Calu3 (cell line): Measurements from ENCODE around the gene SLCO2A1. TPM values are rescaled to one million over a fixed set of nuclear protein-coding genes. Genes with fewer than 3 reads are reported as not detected.

Experiments
- BruUV-seq: library from RNA; stranded (reverse); fragments of 400-500 nt; replicated peaks from 2 replicates; lab custom pipeline; 2021; lab: Mats Ljungman, UMichigan
- CTCF ChIA-PET: fragments of 300-600 bp; sonication (Branson Sonifier 250); formaldehyde crosslinking; loops from one replicate; lab custom pipeline; 2022; ENCODE audit warnings: antibody characterized with exemption; lab: Charles Lee
- DNase-seq: peaks from one replicate; pipeline ENCODE4 v3.0.0; 2022
- H3K27ac Mint-ChIP-seq: one replicate; pipeline ENCODE4 v1.8.0; 2022; ENCODE audit warnings: mixed read lengths; ENCODE audit not compliant: unreplicated experiment
- H3K27me3 Mint-ChIP-seq: one replicate; pipeline ENCODE4 v1.8.0; 2022; ENCODE audit warnings: mixed read lengths; ENCODE audit not compliant: unreplicated experiment
- H3K36me3 Mint-ChIP-seq: one replicate; pipeline ENCODE4 v1.8.0; 2022; ENCODE audit warnings: mild to moderate bottlenecking, moderate library complexity, mixed read lengths; ENCODE audit not compliant: insufficient read depth, unreplicated experiment
- H3K4me1 Mint-ChIP-seq: one replicate; pipeline ENCODE4 v1.8.0; 2022; ENCODE audit warnings: mild to moderate bottlenecking, low read depth, mixed read lengths; ENCODE audit not compliant: unreplicated experiment
- H3K4me3 Mint-ChIP-seq: one replicate; pipeline ENCODE4 v1.8.0; 2022; ENCODE audit warnings: mild to moderate bottlenecking, low read depth, moderate library complexity, mixed read lengths; ENCODE audit not compliant: unreplicated experiment
- H3K9me3 Mint-ChIP-seq: one replicate; pipeline ENCODE4 v1.8.0; 2022; ENCODE audit warnings: low read depth, mixed read lengths; ENCODE audit not compliant: unreplicated experiment
- CTCF ChIP-seq: fragments of 200-600 bp; IDR thresholded peaks from one replicate; pipeline ENCODE4 v1.8.0; 2022; ENCODE audit warnings: antibody characterized with exemption; ENCODE audit not compliant: unreplicated experiment
- intact Hi-C: fragments of 100-400 bp; cut with micrococcal nuclease; formaldehyde crosslinking; loops from one replicate; pipeline ENCODE4 v1.10.0; 2022; ENCODE audit not compliant: unreplicated experiment
- total RNA-seq: library from RNA; stranded (reverse); gene quantifications from 2 replicates; pipeline ENCODE4 v1.2.3, GENCODE V29; 2022

Gene SLCO2A1
- total RNA-seq, 1 experiment from 2014 or later: not detected

GRCh38 chr3:133905376-133905775 is 124.3 kb downstream of the SLCO2A1 start:
- Mint-ChIP-seq H3K27ac (no peak overlapping the region), H3K36me3 (no peaks in the 10 kb centered on the region), H3K27me3 (peaks cover 62% of the 10 kb centered on the region), H3K4me1 (no peaks in the 10 kb centered on the region), H3K4me3 (no peak overlapping the region), H3K9me3 (no peaks in the 10 kb centered on the region)
- intact Hi-C loops: no loop called here
- TF ChIP-seq CTCF: no peak
- no peak for DNase-seq
- BruUV-seq: no TSS peak
- CTCF ChIA-PET: interaction anchor here (0.6 kb wide), 1 partner anchor 633 kb away, joined by 4 read pairs; no protein-coding TSS in a partner anchor

- Mint-ChIP-seq H3K27me3 (peaks cover 95% of the 10 kb centered on the region), H3K27ac (no peak overlapping the region), H3K4me1 (no peaks in the 10 kb centered on the region), H3K36me3 (no peaks in the 10 kb centered on the region), H3K9me3 (no peaks in the 10 kb centered on the region), H3K4me3 (no peak overlapping the region)
- CTCF ChIA-PET: no interaction called here
- no peak for DNase-seq
- BruUV-seq: no TSS peak
- intact Hi-C loops: no loop called here
- no peak for TF ChIP-seq CTCF
Measured at GRCh38 chr3:133901847-133902246, 127.9 kb downstream of the SLCO2A1 start.

GRCh38 chr3:133901083-133901482 is 128.6 kb downstream of the SLCO2A1 start:
- H3K27me3 Mint-ChIP-seq: peaks cover 97% of the 10 kb centered on the region
- intact Hi-C loops: no loop called here
- no peak overlapping the region for H3K27ac Mint-ChIP-seq
- TF ChIP-seq CTCF: no peak
- H3K36me3 Mint-ChIP-seq: no peaks in the 10 kb centered on the region
- no peak overlapping the region for H3K4me3 Mint-ChIP-seq
- CTCF ChIA-PET: no interaction called here
- H3K9me3 Mint-ChIP-seq: no peaks in the 10 kb centered on the region
- no TSS peak for BruUV-seq
- DNase-seq: no peak
- no peaks in the 10 kb centered on the region for H3K4me1 Mint-ChIP-seq

- Mint-ChIP-seq H3K36me3 (peaks cover 8% of the 10 kb centered on the region), H3K9me3 (no peaks in the 10 kb centered on the region), H3K27ac (no peak overlapping the region), H3K4me3 (no peak overlapping the region), H3K4me1 (no peaks in the 10 kb centered on the region), H3K27me3 (peaks cover 97% of the 10 kb centered on the region)
- intact Hi-C loops: no loop called here
- BruUV-seq: no TSS peak
- DNase-seq: no peak
- CTCF ChIA-PET: no interaction called here
- no peak for TF ChIP-seq CTCF
Measured at GRCh38 chr3:133899311-133899710, 130.4 kb downstream of the SLCO2A1 start.
